SK-N-MC (cell line): Measurements from ENCODE around the gene HLA-DOA.

ENCODE experiments used
- DNase-seq: peaks from one replicate; pipeline ENCODE4 v3.0.0-alpha.2; 2011; ENCODE audit warnings: low read depth, low spot score
- H3K27ac ChIP-seq: fragments of 200-600 bp; sonication (generic); 2 replicates; pipeline ENCODE4 v1.5.1; 2016; ENCODE audit warnings: mixed run types
- H3K36me3 ChIP-seq: fragments of 200-600 bp; sonication (generic); 2 replicates; pipeline ENCODE4 v1.6.1; 2017; ENCODE audit warnings: antibody characterized with exemption, low read length, mixed read lengths; ENCODE audit not compliant: insufficient read depth
- H3K4me3 ChIP-seq: fragments of 200-600 bp; sonication (generic); 2 replicates; pipeline ENCODE4 v1.5.1; 2016
- H3K9ac ChIP-seq: fragments of 200-600 bp; sonication (generic); 2 replicates; pipeline ENCODE4 v1.8.0; 2017; ENCODE audit warnings: mixed run types, mixed read lengths; ENCODE audit not compliant: insufficient read length
- H3K9me3 ChIP-seq: fragments of 200-600 bp; sonication (generic); 2 replicates; pipeline ENCODE4 v1.6.1; 2017; ENCODE audit warnings: low read depth, mild to moderate bottlenecking, antibody characterized with exemption, low read length, moderate library complexity, mixed read lengths
- EZH2 ChIP-seq: fragments of 200-600 bp; sonication (generic); IDR thresholded peaks from one replicate; pipeline ENCODE4 v1.6.1; 2017; ENCODE audit warnings: antibody characterized with exemption
- FOXP2 ChIP-seq: optimal IDR thresholded peaks from 2 replicates; pipeline ENCODE3; 2011; ENCODE audit warnings: mild to moderate bottlenecking, moderate library complexity; ENCODE audit not compliant: insufficient read depth; ENCODE audit errors: extremely low read length, control extremely low read depth
- POLR2AphosphoS5 ChIP-seq: IDR thresholded peaks from 2 replicates; pipeline ENCODE4 v1.6.1; 2012; ENCODE audit warnings: mild to moderate bottlenecking, low read depth, low read length, borderline replicate concordance

HLA-DOA gene

DNA sequence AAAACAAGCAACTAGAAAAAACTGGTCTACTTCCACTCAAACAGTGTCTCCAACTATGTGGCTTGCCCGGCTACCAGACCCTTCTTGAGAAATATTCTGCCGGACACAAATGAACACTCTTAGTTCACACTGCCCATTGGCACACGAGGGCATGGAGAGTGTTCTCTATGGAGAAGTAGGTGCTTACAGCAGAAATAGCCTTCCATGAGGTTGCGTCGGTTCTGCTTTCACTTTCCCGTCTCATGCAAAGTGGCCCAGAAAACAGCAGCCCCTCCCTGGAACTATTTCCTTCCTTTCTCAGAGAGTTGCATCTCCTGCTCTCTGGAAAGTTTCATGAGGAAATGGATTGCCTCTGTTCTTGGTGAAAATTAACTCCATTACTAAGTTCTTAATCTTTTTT lies 9.5 kb upstream of the HLA-DOA start:
- TF ChIP-seq EZH2 (no peak), POLR2AphosphoS5 (no peak), FOXP2 (no peak)
- no peak for DNase-seq
- no peak overlapping the region for H3K27ac ChIP-seq
- no peaks in the 10 kb centered on the region for H3K9me3 ChIP-seq
- H3K9ac ChIP-seq: no peak overlapping the region
- H3K4me3 ChIP-seq: no peak overlapping the region
- no peaks in the 10 kb centered on the region for H3K36me3 ChIP-seq

DNA sequence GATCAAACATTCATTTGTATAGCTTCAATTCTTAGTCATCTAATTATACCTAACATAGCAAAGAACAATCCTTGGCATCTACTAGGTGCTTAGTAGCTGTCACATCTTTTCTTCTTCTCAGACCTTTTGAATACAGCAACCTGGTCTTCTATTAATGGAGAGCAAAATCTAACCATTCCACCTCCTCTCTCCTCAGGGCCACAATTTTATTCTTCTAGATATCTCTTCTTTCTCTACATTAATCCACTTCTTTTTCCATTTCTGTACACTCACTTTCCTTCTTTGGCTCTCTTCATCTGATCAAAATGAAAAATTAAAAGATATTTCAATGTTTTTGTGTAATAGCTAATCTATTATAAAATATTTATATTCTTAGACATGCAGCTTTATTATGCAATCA lies 9.0 kb upstream of the HLA-DOA start:
- Histone ChIP-seq H3K36me3 (no peaks in the 10 kb centered on the region), H3K27ac (no peak overlapping the region), H3K9ac (no peak overlapping the region), H3K4me3 (no peak overlapping the region), H3K9me3 (no peaks in the 10 kb centered on the region)
- TF ChIP-seq FOXP2 (no peak), EZH2 (no peak), POLR2AphosphoS5 (no peak)
- DNase-seq: no peak

DNA sequence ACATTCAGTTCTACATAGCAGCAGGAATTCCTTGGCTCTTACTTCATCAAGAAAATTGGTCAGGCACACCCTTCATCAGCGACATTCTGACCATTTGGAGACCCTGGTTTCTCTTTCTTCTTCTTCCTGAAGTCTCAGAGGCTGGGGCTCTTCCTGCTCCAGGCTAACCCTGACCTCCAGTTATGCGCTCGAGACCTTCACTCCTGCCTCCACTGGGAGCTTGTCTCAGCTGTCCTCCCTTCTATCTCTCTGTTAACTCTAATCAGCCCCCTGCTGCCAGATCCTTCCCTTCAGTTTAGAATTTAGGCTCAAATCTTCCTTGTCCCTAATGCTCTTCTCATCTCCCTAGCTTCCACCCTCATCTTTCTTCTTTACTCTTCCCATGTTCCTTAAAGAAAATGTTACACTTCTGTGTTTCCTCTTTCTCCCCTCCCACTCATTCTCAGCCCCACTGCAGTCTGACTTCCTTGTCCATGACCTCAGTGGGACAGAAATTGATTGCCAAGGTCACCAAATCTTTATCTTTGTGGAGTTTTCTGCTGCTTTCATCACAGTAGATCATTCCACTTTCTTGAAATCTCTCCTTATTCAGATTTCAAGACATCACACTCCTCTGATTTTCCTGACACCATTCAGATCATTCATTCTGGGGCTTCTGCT lies 8.4 kb upstream of the HLA-DOA start:
- H3K36me3 ChIP-seq: no peaks in the 10 kb centered on the region
- H3K4me3 ChIP-seq: no peak overlapping the region
- TF ChIP-seq FOXP2 (no peak), POLR2AphosphoS5 (no peak), EZH2 (no peak)
- DNase-seq: no peak
- no peak overlapping the region for H3K9ac ChIP-seq
- no peaks in the 10 kb centered on the region for H3K9me3 ChIP-seq
- H3K27ac ChIP-seq: no peak overlapping the region

DNA sequence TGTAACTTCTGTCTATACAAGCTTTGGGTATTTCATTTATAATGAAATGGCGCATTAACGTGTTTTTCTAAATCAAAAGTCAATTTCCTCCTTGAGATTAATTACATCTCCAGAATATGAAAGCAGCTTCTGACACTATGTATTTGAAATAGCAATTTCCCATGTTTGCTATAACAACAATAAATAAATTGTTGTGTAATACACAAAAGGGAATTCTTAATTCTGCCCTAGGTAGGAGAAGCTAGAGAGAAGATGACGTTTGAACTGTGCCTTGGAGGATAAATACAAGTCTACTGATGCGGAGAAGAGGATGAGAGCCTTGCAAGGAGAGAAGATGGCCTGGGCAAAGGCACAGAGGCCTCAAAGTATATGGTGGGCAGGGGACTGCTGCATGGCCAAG lies 7.6 kb upstream of the HLA-DOA start:
- Histone ChIP-seq H3K27ac (no peak overlapping the region), H3K4me3 (no peak overlapping the region), H3K36me3 (no peaks in the 10 kb centered on the region), H3K9ac (no peak overlapping the region), H3K9me3 (no peaks in the 10 kb centered on the region)
- TF ChIP-seq FOXP2 (no peak), POLR2AphosphoS5 (no peak), EZH2 (no peak)
- no peak for DNase-seq

DNA sequence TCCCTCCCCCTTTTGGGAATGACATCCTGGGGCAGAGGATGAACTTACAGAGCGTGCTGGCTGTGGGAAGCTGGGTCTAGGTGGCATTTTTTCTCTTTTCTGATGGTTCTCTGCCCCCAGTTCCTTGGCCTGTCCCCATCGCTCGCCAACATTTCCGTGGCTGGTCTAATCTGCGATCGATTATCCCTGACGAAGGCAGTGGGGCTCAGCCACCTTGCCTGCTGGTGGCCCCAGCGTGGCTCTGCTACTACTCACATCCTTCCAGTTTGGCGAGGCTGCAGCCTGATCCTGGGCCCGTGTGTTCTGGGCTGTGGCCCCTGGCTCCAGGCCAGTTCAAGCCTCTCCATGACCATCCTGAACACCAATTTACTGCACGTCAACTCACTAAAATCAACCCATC lies 6.4 kb upstream of the HLA-DOA start:
- H3K4me3 ChIP-seq: no peak overlapping the region
- TF ChIP-seq FOXP2 (no peak), EZH2 (no peak), POLR2AphosphoS5 (no peak)
- no peak overlapping the region for H3K27ac ChIP-seq
- DNase-seq: no peak
- H3K9me3 ChIP-seq: no peaks in the 10 kb centered on the region
- H3K36me3 ChIP-seq: no peaks in the 10 kb centered on the region
- no peak overlapping the region for H3K9ac ChIP-seq

DNA sequence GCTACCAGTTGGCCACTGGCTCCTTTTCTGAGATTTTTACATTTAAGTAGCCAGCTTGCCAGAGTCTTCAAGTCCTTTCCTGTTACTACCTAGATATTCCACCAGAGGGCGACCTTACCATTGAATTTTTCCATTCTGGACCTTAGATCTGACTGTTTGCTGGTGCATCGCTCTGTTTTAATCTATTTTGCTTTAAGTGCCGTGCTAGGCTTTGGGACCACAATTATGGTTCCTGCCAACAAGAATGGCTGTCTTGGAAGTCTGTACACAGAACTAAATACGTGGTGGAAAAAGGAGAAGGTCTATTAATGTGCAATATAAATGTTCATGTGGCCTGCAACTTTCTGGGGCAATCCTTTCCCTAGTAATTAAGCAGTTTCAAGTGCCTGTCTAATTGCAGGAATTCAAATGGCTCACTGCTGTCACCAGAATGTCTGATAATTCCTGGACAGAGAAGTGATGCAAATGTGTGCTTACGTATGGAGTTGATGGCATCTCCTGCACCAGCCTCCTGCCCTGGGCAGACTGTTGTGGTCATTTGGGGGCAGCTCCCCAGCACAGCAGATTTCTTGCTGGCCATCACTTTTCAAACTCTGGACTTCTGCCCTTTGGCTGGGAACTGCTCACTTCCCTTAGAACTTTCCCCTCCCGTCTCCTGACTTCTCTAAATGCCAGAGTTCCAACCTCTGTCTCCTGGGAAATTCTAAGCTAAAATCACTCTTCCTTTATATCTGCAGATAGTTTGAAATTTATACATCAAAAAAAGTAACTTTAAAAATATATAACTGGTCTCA lies 5.6 kb upstream of the HLA-DOA start:
- peak; percentile 87 for DNase-seq
- no peak overlapping the region for H3K9ac ChIP-seq

DNA sequence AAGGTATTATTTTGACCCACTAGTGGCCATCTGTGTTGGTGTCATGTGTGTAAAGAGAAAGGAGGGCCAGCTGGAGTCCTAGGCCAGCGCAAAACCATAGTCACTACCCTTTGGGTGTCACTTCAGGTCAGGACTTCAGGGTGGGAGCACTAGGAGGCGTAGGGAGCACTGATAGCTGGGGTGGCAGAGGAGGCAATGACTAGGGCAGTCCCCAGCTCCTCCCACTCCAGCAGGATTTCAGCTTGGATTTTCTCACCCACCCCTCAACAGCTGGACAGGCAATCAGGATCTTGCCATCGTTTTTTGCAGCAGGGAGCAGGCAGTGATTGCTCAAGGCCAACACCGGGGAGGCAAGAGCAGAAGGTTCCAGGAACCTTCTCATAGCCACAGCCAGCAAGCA lies 4.2 kb upstream of the HLA-DOA start:
- H3K36me3 ChIP-seq: no peaks in the 10 kb centered on the region
- H3K9ac ChIP-seq: no peak overlapping the region
- TF ChIP-seq FOXP2: no peak
- TF ChIP-seq POLR2AphosphoS5: no peak
- TF ChIP-seq EZH2: no peak
- H3K4me3 ChIP-seq: no peak overlapping the region
- DNase-seq: no peak
- no peak overlapping the region for H3K27ac ChIP-seq
- no peaks in the 10 kb centered on the region for H3K9me3 ChIP-seq

More for the DNA sequence above, 5.6 kb upstream of the HLA-DOA start:
- H3K27ac ChIP-seq: no peak overlapping the region
- H3K9me3 ChIP-seq: no peaks in the 10 kb centered on the region
- H3K4me3 ChIP-seq: no peak overlapping the region
- no peaks in the 10 kb centered on the region for H3K36me3 ChIP-seq
- TF ChIP-seq POLR2AphosphoS5 (no peak), FOXP2 (no peak), EZH2 (no peak)

DNA sequence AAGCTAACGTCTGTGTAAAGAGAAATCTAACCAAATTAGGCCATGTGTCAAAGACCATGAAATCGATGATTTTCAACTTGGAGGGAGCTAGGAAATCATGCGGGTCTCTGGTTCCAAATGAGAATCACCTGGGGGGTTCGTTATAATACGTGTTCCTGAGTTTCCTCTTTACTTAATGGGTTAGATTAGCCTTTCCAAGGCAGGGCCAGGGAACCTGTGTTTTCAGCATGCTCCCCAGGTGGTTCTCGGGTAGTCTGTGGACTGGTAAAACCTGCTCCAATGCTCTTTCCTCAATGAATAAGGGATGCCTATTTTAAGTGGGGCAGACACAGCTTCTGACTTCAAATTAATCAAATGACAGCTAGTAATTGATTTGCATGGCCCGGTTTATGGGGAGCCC lies 965 bp upstream of the HLA-DOA start:
- H3K9ac ChIP-seq: no peak overlapping the region
- TF ChIP-seq FOXP2 (no peak), POLR2AphosphoS5 (no peak), EZH2 (no peak)
- no peak for DNase-seq
- no peaks in the 10 kb centered on the region for H3K36me3 ChIP-seq
- H3K4me3 ChIP-seq: no peak overlapping the region
- H3K9me3 ChIP-seq: no peaks in the 10 kb centered on the region
- no peak overlapping the region for H3K27ac ChIP-seq

DNA sequence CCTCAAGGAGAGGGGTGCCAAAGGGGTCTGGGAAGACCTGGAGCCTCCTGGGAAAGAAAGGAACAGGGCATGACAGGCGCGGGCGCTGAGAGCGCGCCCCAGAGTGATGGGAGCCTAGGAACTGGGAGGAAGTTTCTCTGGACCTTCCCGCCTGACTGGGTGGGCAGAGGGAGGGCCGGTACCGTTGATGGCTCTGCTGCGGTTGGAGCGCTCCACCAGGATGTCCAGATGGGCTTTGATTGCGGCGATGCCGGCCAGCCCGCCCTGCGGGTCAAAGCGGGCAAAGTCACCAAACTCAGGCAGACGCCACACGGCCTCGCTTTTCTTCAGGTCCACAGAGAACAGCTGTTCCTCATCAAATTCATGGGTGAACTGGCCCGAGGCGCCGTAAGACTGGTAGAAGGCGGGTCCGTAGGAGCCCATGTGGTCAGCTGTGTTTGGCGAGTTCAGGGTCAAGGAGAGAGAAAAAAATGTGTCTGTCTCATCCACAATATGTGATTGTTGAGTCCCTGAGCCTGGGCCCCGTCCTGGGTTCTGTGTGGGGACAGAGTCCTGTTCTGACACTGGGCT lies 1.5 kb downstream of the HLA-DOA start:
- Histone ChIP-seq H3K27ac (no peak overlapping the region), H3K36me3 (no peaks in the 10 kb centered on the region), H3K9me3 (no peaks in the 10 kb centered on the region), H3K4me3 (no peak overlapping the region), H3K9ac (no peak overlapping the region)
- TF ChIP-seq POLR2AphosphoS5 (no peak), EZH2 (no peak), FOXP2 (no peak)
- DNase-seq: no peak

DNA sequence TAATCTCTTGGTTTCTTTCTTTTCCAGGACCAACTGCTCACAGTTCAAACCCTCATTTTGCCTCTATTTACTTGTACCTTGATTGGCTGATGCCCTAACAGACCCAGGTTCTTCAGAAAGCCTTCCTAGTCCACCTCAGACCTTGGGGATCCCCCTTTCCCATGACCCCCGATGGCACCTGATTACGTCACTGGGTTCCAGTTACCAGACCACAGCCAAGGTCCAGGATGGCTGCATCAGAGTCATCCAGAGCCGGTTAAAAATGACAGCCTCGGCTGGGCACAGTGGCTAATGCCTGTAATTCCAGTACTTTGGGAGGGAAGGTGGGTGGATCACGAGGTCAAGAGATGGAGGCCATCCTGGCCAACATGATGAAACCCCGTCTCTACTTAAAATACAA lies 4.5 kb downstream of the HLA-DOA start:
- Histone ChIP-seq H3K27ac (no peak overlapping the region), H3K9me3 (no peaks in the 10 kb centered on the region), H3K9ac (no peak overlapping the region), H3K4me3 (no peak overlapping the region), H3K36me3 (no peaks in the 10 kb centered on the region)
- no peak for TF ChIP-seq POLR2AphosphoS5
- TF ChIP-seq EZH2: no peak
- no peak for TF ChIP-seq FOXP2
- no peak for DNase-seq
